ENCODE results near the gene EIF3L. TPM values are rescaled to one million over a fixed set of nuclear protein-coding genes. Genes with fewer than 3 reads are reported as not detected.

Gene EIF3L
- total and polyA plus RNA-seq, 9 of the 15 experiments (the other 6 are each of a cell fraction or from before 2014, with no cell fraction given) = 257 to 699 (median 368) TPM

DNA sequence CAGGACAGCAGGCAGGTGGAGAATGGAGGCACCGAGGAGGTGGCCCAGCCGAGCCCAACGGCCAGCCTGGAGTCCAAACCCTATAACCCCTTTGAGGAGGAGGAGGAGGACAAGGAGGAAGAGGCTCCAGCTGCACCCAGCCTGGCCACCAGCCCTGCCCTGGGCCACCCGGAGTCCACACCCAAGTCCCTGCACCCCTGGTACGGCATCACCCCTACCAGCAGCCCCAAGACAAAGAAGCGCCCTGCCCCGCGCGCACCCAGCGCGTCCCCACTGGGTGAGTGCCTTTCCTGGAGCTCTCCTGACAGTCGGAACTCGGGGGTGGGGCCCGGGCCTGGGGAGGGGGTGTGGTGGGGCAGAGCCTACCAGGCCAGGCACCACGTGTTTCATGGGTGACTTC lies 76.5 kb downstream of the EIF3L start (continued):
- TF ChIP-seq ZNF354B (CRISPR knock-in tag; IDR thresholded peaks at IDR 0.05) (no peak), NCOA2 (IDR thresholded peaks at IDR 0.05; ENCODE audit: partially characterized antibody in 2 of 2) (no peak), EHMT2 (IDR thresholded peaks at IDR 0.05) (no peak), ZNF79 (CRISPR knock-in tag; IDR thresholded peaks at IDR 0.05; ENCODE audit: low read depth) (no peak), SMC3 (conservative IDR thresholded peaks at IDR 0.05; ENCODE audit: insufficient read depth, low read depth, low read length) (no peak), PHB2 (IDR thresholded peaks at IDR 0.05; ENCODE audit: low read depth) (no peak)
- TF ChIP-seq, protein P1, sequence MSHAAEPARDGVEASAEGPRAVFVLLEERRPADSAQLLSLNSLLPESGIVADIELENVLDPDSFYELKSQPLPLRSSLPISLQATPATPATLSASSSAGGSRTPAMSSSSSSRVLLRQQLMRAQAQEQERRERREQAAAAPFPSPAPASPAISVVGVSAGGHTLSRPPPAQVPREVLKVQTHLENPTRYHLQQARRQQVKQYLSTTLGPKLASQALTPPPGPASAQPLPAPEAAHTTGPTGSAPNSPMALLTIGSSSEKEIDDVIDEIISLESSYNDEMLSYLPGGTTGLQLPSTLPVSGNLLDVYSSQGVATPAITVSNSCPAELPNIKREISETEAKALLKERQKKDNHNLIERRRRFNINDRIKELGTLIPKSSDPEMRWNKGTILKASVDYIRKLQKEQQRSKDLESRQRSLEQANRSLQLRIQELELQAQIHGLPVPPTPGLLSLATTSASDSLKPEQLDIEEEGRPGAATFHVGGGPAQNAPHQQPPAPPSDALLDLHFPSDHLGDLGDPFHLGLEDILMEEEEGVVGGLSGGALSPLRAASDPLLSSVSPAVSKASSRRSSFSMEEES (CRISPR knock-in tag; IDR thresholded peaks at IDR 0.05) = no peak
- TF ChIP-seq, protein P2, sequence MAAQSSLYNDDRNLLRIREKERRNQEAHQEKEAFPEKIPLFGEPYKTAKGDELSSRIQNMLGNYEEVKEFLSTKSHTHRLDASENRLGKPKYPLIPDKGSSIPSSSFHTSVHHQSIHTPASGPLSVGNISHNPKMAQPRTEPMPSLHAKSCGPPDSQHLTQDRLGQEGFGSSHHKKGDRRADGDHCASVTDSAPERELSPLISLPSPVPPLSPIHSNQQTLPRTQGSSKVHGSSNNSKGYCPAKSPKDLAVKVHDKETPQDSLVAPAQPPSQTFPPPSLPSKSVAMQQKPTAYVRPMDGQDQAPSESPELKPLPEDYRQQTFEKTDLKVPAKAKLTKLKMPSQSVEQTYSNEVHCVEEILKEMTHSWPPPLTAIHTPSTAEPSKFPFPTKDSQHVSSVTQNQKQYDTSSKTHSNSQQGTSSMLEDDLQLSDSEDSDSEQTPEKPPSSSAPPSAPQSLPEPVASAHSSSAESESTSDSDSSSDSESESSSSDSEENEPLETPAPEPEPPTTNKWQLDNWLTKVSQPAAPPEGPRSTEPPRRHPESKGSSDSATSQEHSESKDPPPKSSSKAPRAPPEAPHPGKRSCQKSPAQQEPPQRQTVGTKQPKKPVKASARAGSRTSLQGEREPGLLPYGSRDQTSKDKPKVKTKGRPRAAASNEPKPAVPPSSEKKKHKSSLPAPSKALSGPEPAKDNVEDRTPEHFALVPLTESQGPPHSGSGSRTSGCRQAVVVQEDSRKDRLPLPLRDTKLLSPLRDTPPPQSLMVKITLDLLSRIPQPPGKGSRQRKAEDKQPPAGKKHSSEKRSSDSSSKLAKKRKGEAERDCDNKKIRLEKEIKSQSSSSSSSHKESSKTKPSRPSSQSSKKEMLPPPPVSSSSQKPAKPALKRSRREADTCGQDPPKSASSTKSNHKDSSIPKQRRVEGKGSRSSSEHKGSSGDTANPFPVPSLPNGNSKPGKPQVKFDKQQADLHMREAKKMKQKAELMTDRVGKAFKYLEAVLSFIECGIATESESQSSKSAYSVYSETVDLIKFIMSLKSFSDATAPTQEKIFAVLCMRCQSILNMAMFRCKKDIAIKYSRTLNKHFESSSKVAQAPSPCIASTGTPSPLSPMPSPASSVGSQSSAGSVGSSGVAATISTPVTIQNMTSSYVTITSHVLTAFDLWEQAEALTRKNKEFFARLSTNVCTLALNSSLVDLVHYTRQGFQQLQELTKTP (IDR thresholded peaks at IDR 0.05; ENCODE audit: low read depth in 1 of 2, partially characterized antibody in 2 of 2) = no peak

Measured in K562 (cell line).